Hematopoietic multipotent progenitor cell treated with erythropoietin and hydrocortisone succinate and interleukin-3 and kit ligand, for 17 days (in vitro differentiated cells): ENCODE data around the gene NCS1.

Experiments used
- DNase-seq: peaks from one replicate; pipeline ENCODE4 v3.0.0-alpha.2; 2015; ENCODE audit warnings: low spot score

NCS1 gene

DNA sequence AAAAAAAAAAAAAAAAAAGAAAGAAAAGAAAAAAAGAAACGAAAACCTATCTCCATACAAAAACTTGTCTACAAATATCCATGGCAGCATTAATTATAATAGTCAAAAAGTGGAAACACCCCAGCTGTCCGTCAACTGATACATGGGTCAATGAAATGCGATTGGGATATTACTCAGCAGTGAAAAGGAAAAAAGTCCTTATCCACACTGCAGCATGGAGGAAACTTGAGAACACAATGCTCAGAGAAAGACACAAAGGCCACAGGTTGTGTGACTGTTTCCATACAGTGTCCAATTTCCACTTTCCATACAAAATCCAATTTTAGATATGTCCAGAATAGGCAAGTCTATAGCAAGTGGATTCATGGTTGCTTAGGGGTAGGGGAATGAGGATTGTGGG is 24.3 kb upstream of the NCS1 start:
- DNase-seq: no peak

DNA sequence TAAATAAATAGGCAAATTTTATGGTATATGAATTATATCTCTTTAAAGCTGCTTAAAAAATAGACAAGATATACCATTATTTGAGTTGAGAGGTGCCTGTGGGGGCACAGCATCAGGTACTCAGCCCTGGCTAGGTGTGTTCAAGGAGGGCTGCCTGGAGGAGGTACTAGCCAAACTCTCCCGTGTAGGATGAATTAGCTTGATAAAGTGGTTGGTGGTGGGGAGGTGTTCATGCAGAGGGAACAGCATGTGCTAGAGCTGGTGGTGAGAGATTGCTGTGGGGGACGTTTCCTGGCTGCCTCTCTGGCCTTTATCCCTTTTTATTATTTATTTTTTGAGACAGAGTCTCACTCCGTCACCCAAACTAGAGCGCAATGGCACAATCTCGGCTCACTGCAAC is 23.2 kb upstream of the NCS1 start:
- DNase-seq: no peak

DNA sequence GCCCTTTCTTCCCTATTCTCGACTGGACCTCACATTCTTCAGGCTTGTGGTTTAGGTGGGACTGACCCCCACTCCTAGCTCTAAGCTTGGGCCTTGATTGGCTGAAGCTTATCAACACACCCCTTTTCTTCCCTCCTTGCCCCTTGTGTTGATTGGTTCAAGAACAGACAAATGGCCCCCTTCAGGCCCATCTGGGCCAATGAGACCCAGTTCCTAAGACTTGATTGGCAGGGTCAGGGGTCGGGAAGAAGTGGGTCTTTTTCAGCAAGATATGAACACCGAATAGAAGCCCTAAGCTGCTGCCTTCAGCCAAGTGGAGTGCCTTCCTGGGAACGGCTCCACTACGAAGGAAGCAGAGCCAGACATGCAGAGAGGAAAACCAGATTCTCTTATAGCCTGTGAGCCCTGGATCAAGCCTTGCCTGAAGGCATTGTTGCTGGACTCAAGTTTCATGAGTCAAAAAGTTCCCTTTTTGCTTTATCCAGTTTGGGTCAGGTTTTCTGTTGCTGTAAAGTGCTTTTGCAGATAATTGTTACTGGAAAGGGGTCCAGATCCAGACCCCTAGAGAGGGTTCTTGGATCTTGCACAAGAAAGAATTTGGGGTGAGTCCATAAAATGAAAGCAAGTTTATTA is 22.4 kb upstream of the NCS1 start:
- DNase-seq: no peak

DNA sequence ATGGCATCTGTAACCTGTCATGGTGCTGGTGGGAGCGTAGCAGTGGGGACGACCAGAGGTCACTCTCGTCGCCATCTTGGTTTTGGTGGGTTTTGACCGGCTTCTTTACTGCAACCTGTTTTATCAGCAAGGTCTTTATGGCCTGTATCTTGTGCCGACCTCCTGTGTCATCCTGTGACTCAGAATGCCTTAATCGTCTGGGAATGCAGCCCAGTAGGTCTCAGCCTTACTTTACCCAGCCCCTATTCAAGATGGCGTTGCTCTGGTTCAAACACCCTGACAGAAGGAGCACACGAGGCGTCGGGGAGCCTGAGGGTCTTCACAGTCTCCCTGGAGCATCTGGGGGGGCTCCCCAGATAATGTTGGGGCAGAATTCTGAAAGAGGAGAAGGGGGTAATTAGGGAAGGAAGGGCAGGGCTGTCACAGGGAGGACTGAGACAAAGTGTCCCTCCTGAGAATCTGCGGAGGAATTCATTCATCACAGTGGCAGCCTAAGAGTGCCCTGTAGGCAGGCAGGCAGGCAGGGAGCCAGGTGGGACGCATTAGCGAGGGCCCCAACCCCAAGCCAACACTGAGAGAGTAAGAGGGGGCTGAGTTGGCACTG is 21.3 kb upstream of the NCS1 start:
- DNase-seq: no peak

DNA sequence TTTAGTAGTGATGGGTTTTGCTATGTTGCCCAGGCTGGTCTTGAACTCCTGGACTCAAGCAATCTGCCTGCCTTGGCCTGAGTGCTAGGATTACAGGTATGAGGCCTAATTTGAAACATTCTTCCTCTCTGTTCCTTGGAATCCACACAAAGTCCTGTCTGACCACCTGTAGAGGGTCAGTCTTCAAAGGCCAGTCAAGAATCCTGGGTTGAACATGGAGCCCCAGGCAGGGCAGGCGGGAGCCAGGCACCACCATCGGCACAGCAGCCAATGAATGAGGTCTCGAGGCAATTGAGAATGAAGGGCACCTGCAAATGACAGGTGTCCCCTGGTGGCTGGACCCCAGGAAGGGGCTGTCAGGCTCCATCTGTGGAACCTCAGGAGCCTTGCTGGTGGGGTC is 17.4 kb upstream of the NCS1 start:
- no peak for DNase-seq

DNA sequence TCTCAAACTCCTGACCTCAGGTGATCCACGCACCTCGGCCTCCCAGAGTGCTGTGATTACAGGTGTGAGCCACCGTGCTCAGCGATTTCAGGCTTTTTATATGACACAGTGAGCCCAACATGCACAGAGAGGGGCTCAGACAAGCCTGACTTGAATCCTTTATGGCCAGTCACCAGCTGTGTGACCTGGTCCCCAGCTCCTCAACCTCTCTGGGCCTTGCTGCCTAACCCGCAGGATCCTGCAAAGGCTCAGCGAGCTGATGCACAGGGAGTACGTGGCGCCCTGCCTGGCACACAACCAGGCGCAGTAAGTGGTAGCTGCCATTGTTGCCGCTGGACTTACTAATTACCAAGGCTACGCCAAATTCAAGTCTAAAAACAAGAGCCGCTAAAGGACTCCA is 16.6 kb upstream of the NCS1 start:
- no peak for DNase-seq

DNA sequence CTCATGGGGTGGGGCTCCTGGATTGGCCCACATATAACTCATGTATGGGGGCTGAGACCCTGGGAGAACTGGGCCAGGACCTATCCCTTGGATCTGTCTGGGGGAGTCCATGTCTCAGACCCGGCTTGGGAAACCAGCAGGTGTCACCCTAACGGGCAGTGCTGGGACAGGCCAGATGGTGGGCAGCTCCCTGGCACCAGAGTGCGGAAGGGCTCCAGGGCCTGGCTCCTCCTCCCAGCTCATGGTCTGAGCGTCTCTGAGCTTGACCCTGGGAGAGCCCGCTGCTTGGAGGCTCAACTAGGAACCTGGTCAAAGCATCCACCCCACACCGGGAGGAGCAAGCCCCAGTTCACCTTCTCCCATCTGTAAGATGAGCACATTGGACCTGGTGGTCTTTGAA is 15.5 kb upstream of the NCS1 start:
- peak; percentile 32 for DNase-seq

DNA sequence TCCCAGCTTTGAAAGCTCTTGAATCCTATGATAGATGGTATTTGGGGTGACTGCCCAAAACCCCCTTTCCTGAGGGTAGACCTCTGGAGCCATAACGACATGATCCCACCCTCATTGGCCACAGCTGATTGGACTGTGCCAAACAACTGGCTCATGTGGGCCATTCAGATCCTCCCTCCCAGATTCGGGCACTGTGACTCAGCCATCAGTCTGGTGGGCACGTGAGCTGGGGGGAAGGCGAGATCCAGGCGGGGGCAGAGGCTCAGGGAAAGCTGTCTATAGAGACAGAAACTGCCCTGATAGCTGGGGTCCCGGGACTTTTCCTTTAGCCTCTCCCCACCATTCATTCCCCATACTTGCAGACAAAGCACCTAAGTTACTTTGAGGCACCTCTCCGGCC is 15.1 kb upstream of the NCS1 start:
- no peak for DNase-seq

DNA sequence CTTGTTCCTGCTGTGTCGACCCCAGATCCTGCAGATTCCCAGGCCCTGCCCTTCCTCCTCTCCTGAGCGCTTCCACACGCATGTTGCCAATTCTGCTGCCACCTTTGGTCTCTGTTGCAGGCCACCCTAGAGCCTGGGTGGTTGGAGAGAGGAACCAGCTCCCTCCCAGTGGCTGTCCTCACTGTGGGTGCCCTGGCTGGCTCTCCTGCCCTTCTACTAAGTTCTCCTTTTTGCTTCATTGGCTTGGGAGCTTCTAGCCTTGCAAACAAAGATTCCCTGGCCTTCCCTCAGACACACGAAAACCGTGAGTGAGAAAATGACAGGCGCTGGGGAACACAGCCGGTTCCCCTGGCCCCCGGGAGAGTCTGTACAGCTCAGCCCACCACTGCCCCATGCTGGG is 14.2 kb upstream of the NCS1 start:
- DNase-seq: no peak

DNA sequence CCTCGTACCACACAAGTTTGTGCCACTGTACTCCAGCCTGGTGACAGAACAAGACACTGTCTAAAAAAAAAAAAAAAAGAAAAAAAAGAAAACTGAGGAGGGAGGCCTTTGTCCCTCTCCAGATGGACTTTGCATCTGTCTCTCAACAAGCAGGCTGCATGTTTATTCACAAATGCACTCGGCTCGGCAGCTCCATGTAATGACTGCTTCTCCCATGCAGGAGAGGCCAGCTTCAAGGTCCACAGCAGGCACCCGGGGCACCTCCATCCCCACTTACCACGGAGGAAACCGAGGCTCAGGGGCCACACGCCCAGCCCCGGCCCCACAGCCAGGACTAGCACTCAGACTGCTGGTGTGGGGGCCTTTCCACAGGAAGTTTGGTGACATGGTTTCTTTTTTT is 13.1 kb upstream of the NCS1 start:
- no peak for DNase-seq

DNA sequence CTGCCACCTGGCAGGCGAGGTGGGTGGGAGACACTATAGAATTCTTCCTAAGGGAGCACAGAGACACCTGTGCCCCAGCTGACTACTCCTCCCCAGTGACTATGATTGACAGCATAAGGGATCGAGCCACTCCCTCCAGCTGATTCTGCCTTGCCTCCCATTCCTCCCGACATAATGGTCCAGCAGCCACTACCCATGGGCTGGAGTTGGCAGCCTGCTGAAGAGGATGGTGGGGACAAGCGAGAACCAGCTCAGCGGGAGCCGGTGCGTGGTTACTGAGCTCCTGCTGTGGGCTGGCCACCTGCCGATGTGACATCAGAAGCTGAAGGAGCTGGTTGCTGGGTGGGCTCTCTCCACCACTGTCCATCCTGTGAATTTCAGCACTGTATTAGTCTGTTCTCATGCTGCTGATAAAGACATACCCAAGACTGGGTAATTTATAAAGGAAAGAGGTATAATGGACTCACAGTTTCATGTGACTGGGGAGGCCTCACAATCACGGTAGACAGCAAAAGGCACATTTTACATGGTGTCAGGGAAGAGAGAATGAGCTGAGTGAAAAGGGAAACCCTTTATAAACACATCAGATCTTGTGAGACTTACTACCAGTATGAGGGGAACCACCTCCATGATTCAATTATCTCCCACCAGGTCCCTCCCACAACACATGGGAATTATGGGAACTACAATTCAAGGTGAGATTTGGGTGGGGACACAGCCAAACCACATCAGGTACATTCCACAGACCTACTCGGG is 12.1 kb upstream of the NCS1 start:
- DNase-seq: no peak

DNA sequence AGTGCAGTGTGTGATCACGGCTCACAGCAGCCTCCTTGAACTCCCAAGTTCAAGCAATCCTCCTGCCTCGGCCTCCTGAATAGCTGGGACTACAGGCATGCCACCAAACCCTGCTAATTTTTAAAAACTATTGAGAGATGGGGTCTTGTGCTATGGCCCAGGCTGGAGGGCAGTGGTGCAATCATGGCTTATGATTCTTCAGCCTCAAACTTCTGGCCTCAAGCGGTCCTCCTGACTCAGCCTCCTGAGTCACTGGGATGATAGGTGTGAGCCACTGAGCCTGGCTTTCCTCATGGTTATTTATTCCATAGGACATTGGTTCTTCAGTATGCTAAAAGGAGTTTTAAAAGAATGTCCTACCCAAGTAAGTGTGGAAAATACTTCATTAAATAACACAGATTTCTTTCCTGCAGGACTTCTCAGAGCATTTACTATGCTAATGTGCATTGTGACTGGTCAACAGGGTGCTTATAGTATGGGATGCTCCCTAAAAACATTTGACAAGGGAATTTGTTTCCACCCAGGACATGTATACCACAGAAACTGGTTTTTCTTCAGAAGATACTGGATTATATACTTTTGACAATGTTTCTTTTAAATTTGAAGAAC is 11.2 kb upstream of the NCS1 start:
- DNase-seq: no peak

DNA sequence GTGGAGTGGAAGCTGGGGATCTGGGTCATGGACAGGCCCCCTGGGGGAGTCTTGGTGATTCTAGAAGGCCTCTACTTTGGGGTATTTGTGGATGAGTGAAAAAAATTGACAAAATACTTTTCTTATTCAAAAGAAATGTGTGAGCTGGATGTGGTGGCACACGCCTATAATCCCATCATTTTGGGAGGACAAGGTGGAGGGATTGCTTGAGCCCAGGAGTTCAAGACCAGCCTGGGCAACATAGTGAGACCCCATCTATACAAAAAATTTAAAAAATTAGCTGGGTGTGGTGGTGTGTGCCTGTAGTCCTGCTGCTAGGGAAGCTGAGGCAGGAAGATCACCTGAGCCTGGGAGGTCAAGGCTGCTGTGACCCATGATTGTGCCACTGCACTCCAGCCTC is 6.6 kb upstream of the NCS1 start:
- DNase-seq: no peak

DNA sequence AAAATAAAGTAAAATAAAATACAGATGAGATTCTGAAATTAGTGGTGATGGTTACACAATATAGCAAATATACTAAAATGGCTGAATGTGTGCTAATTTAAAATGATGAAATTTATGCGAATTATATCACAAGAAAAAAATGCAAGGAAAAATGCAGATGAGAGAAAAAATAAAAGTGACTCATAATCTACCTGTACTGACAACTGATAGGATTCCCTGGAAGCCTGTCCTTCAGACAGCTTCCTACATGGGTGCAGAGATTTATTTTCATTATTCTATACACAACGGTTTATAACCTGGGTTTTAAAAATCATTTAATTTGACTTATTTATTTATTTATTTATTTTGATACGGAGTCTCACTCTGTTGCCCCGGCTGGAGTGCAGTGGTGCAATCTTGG is 5.8 kb upstream of the NCS1 start:
- no peak for DNase-seq

DNA sequence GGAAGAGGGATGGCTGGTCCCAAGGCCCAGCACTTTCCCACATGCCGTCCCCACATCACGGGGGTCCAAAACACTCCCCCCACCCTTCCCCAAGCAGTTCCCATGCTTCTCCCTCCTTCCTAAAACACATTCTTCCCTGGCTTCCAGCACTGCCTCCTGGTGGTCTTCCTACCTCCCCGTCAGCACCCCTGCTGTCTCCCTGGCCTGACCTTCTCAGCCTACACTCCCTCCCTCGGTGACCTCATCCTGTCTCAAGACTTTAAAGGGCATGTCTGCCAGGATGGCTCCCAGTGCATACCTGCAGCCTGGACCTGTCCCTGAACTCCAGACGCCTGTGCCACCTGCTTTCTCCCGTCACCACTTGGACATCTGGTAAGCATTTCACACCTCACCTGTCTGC is 4.3 kb upstream of the NCS1 start:
- DNase-seq: no peak

DNA sequence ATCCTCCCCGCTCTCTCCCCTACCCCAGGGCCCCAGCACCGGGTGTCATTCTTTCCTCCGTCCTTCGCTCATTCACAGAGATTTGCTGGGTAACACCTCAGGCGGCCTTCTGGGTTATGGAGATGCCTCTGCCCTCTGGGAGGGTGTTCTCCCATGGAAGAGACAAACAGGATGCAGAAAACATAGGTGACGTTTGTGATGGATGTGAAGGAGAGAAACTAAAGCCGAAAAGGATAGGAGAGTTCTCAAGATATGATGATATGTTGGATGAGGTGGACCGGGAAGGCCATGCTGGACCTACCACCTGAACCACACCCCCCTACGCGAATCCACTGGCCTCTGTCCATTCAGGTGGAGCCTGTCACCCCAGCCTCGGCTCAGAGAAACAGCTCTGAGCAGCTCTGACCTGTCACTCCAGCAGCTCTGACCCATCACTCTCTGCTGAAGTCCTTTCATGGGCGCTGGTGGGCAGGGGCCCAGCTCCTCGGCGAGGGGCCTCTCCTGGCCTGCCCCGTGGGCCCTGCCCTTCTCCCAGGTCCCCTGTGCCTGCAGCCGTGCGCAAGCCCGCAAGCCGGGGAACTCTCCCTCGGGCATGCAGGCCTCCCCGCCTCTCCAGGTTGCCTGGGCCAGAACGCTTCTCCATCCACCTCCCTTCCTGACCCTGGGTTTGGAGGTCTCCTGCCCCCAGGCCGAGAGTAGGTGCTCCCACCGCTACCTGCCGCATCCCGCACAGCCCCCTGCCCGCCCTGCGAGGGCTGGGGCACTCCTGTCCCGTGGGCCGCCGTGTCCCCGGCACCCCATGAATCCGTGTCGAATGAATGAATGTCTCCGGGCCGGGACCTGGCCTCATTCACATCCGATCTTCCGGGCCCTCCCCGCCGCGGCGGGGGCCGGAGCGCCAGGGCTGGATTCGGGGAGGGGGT is 717 bp upstream of the NCS1 start:
- DNase-seq: no peak

DNA sequence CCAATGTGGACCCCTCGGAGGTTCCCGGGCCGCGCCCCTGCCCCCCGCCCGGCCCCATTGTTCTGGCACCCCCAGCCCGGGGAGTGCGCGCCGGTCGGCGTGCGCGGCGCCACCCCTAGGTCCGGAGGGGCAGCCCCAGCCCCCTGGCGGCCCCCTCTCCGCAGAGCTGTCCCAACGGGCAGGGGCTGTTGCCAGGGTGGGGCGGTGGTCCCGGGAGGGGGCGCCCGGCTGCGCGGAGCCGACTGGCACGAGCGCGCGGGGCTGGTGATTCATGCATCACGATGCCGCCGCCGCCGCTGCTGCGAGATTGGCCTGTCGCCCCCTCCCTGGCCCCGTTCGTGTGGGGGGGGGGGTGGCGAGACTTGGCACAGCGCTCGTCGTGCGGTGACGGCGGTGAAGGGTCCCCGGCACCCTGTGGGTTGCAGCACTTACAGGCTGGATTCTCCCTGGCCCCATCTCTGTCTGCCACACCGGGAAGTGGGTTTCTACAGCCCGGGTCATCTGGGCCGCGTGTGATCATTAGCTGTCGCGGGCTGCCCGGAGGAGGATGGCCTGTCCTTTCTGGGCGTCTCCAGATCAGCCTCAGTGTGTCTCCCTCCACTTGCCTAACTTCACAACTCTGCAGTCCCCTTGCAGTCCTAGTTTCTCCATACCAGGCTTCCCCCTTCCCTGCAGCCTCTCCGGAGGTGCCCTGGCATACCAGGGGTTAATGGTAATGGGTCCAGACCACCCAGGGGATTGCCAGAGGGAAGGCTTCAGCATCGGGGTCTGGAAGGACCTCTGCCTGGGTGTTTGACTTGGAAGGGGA is 858 bp downstream of the NCS1 start:
- DNase-seq: peak; percentile 34

DNA sequence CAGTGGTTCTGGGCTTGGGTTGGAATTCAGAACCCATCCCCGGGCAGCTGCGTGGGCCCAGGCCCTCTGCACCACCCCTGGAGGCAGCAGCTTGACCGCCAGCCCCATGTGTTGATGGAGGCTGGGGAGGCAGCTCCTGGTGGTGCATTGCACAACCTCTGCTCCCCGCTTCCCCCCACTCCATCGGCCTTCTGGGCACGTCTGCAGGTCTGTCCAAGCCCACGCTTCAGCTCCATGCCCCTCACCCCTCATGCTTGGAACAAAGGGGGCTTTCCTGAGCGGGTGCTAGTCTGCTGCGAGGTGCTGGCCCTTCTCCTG is 1.4 kb downstream of the NCS1 start:
- DNase-seq: no peak

DNA sequence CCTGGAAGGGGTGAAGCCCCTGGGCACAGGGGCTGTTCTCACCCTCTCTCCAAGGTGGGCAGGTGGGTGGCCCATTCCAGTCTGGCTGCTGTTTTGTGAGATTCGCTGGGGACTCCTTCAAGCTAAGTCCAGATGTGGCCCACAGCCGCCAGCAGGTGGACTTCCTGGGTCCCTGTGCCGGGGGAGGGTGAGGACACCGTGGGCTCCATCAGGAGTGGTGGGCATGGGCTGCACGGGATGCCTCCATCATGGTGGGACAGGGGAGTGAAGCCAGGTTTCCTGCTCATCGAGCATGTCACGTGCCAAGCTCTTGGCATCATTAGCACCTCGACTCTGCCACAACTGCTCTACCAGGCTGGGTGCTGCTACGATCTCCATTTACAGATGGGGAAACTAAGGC is 1.8 kb downstream of the NCS1 start:
- DNase-seq: no peak

DNA sequence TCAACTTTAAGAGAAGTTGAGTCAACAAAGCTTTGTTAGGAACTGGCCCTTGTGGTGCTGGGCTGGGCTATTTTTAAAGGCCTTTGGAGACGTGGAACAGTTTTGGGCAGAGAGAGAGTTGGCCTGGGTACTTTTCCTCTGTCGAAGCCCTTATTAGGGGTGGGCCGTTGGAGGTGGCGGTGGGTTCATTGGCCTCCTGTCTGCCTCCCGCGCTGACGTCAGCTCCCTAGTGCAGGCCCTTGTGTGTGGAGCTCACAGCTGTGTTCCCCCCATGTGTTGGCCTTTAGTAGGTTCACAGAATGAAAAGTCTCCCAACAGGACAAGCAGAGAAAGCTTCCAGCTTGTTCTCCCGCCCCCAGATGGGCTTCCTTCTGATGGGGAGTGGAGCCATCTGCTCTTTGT is 2.7 kb downstream of the NCS1 start:
- no peak for DNase-seq

DNA sequence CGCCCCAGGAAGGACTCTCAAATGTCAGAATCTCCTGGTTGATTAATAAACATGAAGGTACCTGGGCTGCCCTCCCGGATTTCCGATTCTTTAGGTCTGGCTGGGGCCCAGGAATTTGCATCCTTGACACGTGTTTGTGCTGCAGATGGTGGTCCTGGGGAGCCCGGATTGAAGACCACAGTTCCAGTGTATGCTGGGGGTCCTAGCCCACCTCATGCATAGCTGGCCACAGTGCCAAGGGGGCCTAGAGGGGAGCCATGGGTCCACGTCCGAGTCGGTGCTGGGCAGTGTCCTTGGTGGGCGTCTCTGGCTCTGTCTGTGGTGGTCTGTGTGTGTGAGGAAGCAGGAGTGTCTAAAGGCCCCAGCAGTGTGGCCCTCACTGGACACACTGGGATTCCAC is 3.2 kb downstream of the NCS1 start:
- DNase-seq: no peak

DNA sequence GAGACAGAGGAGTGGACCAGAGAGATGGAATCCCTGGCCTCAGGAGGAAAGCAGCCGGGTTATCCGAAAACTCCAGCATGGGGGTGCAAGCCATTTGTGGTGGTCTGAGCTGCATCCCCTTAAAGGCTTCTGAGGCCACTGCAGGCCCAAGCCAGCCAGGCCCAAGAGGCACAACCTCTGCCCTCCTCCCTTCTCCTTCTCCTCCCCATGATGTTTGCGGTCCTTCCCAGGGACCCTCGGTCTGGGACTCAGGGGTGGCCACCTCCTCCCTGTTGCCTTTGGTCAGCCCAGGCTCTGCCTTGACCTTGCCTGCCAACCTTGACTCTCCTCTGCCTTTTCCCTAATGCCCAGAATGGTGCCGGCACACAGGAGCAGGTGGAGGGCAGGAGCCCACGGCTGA is 4.6 kb downstream of the NCS1 start:
- DNase-seq: no peak
